ENCODE results near the gene ADGRL1.
"Not testable (repeated sequence)": the region's sequence is repeated elsewhere in the genome, so short reads cannot be mapped to it uniquely, and the experiment has no call there.

The ADGRL1 gene

DNA sequence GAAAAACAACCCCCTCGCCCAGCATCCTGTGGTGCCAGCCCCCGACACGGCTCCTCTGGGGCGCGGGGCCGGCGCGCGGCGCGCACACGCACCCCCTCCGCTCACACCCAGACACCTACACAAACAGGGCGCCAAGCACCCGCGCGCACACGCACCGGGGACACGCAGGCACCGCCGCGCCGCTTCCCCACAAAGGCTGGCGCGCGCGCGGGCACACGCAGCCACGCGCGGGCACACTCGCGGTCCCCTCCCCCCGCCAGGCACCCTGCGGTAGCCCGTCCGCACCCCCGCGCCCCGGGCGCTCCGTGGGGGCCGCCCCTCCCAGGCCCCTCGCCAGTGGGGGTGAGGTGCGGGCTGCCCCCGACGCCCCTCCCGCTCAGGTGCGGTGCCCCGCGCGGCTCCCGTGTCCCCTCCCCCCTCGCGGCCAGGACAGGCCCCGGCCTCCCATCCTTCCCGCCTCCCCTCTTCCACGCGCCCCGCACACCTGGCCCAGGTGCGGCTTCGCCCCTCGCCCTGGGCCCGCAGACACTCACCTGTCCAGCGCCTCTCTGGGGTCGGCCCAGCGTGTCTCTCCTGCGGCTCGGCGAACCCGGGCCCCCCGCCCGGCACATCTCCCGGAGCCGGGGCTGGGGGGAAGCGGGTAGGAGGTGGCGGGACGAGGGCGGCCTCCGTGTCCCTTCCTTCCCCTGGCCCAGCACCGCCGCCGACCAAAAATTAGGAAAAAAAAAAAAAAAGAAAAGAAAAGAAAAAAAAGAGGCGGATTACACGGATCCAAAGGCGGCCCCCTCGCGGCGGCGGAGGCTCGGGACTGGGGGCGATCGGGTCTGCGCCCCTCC, at the start of gene ADGRL1:
Gene ADGRL1 (minus strand): TSS at position 718 of the 836 bp plus-strand sequence. CDS start 22,567 bp downstream, outside the sequence.
- not testable (repeated sequence) for DNase-seq (ENCODE audit: extremely low read depth, insufficient read length); H3K27me3 ChIP-seq (replicated peaks; ENCODE audit: control insufficient read depth, insufficient read depth, low read length); H3K36me3 ChIP-seq (ENCODE audit: control insufficient read depth, insufficient read depth, low read length)
- H3K4me3 ChIP-seq (replicated peaks; ENCODE audit: low read depth, low read length): peak within 1 kb of the TSS; percentile 53

DNA sequence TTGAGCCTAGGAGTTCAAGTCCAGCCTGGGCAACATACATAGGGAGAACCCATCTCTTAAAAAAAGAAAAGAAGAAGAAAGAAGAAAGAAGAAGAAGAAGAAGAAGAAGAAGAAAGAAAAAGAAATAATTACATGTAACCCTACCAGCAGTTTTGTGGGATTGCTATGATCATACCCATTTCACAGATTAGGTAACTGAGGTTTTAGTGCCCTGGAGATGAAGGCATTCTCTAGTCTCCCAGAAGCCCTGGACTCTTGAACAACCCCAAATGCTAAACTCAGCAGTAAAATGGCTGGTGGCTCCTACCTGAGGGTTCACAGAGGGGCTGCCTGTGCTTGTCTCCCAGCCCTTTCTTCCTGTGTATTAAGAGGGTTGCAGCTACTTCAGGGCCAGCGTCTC, 49.3 kb upstream of the ADGRL1 start:
- H3K4me3 ChIP-seq (replicated peaks; ENCODE audit: low read depth, low read length); H3K36me3 ChIP-seq (ENCODE audit: control insufficient read depth, insufficient read depth, low read length); H3K27me3 ChIP-seq (replicated peaks; ENCODE audit: control insufficient read depth, insufficient read depth, low read length); DNase-seq (ENCODE audit: extremely low read depth, insufficient read length): not testable (repeated sequence)

GRCh38 chr19:14253822-14254599, 48.0 kb upstream of the ADGRL1 start:
- H3K4me3 ChIP-seq (replicated peaks; ENCODE audit: low read depth, low read length); H3K27me3 ChIP-seq (replicated peaks; ENCODE audit: control insufficient read depth, insufficient read depth, low read length); DNase-seq (ENCODE audit: extremely low read depth, insufficient read length); H3K36me3 ChIP-seq (ENCODE audit: control insufficient read depth, insufficient read depth, low read length): not testable (repeated sequence)

- not testable (repeated sequence) for H3K36me3 ChIP-seq (ENCODE audit: control insufficient read depth, insufficient read depth, low read length); H3K27me3 ChIP-seq (replicated peaks; ENCODE audit: control insufficient read depth, insufficient read depth, low read length); DNase-seq (ENCODE audit: extremely low read depth, insufficient read length); H3K4me3 ChIP-seq (replicated peaks; ENCODE audit: low read depth, low read length)
These were observed 46.2 kb upstream of the ADGRL1 start for GRCh38 chr19:14252136-14252535.

GRCh38 chr19:14250870-14251269, 44.9 kb upstream of the ADGRL1 start:
- no peak for DNase-seq (ENCODE audit: extremely low read depth, insufficient read length)
- TF ChIP-seq, protein P1, sequence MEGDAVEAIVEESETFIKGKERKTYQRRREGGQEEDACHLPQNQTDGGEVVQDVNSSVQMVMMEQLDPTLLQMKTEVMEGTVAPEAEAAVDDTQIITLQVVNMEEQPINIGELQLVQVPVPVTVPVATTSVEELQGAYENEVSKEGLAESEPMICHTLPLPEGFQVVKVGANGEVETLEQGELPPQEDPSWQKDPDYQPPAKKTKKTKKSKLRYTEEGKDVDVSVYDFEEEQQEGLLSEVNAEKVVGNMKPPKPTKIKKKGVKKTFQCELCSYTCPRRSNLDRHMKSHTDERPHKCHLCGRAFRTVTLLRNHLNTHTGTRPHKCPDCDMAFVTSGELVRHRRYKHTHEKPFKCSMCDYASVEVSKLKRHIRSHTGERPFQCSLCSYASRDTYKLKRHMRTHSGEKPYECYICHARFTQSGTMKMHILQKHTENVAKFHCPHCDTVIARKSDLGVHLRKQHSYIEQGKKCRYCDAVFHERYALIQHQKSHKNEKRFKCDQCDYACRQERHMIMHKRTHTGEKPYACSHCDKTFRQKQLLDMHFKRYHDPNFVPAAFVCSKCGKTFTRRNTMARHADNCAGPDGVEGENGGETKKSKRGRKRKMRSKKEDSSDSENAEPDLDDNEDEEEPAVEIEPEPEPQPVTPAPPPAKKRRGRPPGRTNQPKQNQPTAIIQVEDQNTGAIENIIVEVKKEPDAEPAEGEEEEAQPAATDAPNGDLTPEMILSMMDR (IDR thresholded peaks at IDR 0.05; ENCODE audit: insufficient read depth, low read length, poor library complexity, severe bottlenecking): no peak
- Histone ChIP-seq H3K4me3 (replicated peaks; ENCODE audit: low read depth, low read length) (no peak overlapping the region), H3K36me3 (ENCODE audit: control insufficient read depth, insufficient read depth, low read length) (no peaks in the 10 kb centered on the region), H3K27me3 (replicated peaks; ENCODE audit: control insufficient read depth, insufficient read depth, low read length) (no peaks in the 10 kb centered on the region; the same call in 1 of the 2 replicates)

DNA sequence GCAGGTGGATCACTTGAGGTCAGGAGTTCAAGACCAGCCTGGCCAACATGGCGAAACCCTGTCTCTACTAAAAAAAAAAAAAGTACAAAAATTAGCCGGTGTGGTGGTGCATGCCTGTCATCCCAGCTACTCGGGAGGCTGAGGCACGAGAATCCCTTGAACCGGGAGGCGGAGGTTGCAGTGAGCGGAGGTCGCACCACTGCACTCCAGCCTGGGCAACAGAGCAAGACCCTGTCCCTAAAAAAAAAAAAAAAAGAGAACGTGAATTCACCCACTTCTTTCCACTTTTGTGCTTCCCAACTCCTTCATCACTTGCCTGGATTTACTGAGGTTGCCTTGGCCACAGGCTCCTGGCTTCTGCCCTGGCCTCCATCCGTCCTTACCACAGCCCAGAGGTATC, 44.3 kb upstream of the ADGRL1 start:
- DNase-seq (ENCODE audit: extremely low read depth, insufficient read length); H3K36me3 ChIP-seq (ENCODE audit: control insufficient read depth, insufficient read depth, low read length); H3K27me3 ChIP-seq (replicated peaks; ENCODE audit: control insufficient read depth, insufficient read depth, low read length); H3K4me3 ChIP-seq (replicated peaks; ENCODE audit: low read depth, low read length): not testable (repeated sequence)

GRCh38 chr19:14249891-14250290, 43.9 kb upstream of the ADGRL1 start:
- DNase-seq (ENCODE audit: extremely low read depth, insufficient read length); H3K27me3 ChIP-seq (replicated peaks; ENCODE audit: control insufficient read depth, insufficient read depth, low read length); H3K4me3 ChIP-seq (replicated peaks; ENCODE audit: low read depth, low read length); H3K36me3 ChIP-seq (ENCODE audit: control insufficient read depth, insufficient read depth, low read length): not testable (repeated sequence)

DNA sequence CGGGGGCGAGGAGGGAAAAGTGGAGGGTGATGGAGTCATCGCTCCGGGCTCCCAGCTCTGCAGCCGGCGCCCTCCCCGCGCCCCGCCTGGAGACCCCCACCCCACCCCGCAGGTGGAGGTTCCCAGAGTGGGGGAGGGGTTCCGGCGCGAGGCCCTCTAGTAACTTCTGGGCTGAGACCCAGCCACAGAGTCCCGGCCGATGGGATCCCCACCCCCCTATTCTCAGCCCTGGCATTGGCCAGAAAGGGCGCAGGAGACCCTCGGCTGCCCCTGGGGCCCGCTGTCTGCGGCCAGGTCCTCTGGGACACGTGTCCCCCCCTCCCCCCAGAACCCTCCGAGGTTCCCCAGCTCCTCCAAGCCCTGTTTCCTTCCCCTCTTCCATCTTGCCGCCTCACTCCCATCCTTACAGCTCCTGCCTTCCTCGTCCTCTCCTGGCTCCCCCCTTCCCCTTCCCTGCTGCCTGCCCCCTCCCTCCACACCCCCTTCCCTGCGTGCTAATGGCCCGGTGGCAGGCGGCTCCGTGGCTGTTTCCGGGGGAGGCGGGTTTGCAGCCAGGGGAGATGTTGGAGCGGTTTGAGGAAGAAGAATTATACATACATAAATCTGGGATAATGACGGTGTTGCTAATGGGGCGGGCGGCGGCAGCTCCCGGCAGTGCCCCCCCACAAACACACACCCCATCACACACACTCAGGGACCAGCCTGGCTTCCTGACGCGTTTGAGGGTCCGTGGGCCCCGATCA, 43.2 kb upstream of the ADGRL1 start:
- peak; percentile 45 for DNase-seq (ENCODE audit: extremely low read depth, insufficient read length)
- not testable (repeated sequence) for H3K27me3 ChIP-seq (replicated peaks; ENCODE audit: control insufficient read depth, insufficient read depth, low read length); H3K36me3 ChIP-seq (ENCODE audit: control insufficient read depth, insufficient read depth, low read length)
- peak overlapping the region; percentile 17 for H3K4me3 ChIP-seq (replicated peaks; ENCODE audit: low read depth, low read length)

- DNase-seq (ENCODE audit: extremely low read depth, insufficient read length): no peak
- TF ChIP-seq, protein P1 (IDR thresholded peaks at IDR 0.05; ENCODE audit: insufficient read depth, low read length, poor library complexity, severe bottlenecking): no peak
- Histone ChIP-seq H3K4me3 (replicated peaks; ENCODE audit: low read depth, low read length) (peak overlapping the region; percentile 17), H3K36me3 (ENCODE audit: control insufficient read depth, insufficient read depth, low read length) (no peaks in the 10 kb centered on the region), H3K27me3 (replicated peaks; ENCODE audit: control insufficient read depth, insufficient read depth, low read length) (no peaks in the 10 kb centered on the region)
These were observed 42.6 kb upstream of the ADGRL1 start for GRCh38 chr19:14248578-14249011.

- not testable (repeated sequence) for H3K4me3 ChIP-seq (replicated peaks; ENCODE audit: low read depth, low read length); H3K36me3 ChIP-seq (ENCODE audit: control insufficient read depth, insufficient read depth, low read length); H3K27me3 ChIP-seq (replicated peaks; ENCODE audit: control insufficient read depth, insufficient read depth, low read length); DNase-seq (ENCODE audit: extremely low read depth, insufficient read length)
These were observed 41.8 kb upstream of the ADGRL1 start for GRCh38 chr19:14247548-14248471.

DNA sequence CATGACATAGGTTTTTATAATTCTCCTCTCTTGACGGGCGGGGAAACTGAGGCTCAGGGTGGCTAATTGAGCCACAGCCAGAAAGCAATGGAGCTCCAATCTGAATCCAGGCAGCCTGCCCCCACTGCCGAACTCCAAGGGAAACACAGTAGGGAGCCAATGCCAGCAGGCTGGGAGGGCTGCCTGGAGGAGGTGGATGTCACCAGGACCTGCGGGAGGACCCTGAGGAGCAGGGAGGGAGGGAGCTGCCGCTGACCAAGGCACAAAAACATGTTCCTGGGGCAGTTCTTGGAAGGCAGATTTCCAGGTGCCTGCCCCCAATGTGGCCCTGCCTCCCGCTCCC, 41.2 kb upstream of the ADGRL1 start:
- not testable (repeated sequence) for H3K4me3 ChIP-seq (replicated peaks; ENCODE audit: low read depth, low read length); H3K27me3 ChIP-seq (replicated peaks; ENCODE audit: control insufficient read depth, insufficient read depth, low read length); DNase-seq (ENCODE audit: extremely low read depth, insufficient read length); H3K36me3 ChIP-seq (ENCODE audit: control insufficient read depth, insufficient read depth, low read length)
